ENCODE measurements around the gene CRYBA2.

CRYBA2 gene

GRCh38 chr2:218958276-218958675 is 34.9 kb downstream of the CRYBA2 start:
- no peaks in the 10 kb centered on the region for H3K36me3 ChIP-seq (replicated peaks)
- H3K27me3 ChIP-seq (replicated peaks) = peaks cover 50% of the 10 kb centered on the region
- in situ Hi-C loops (cut with HindIII; ENCODE audit: low pct_ligation_motif_present, low sequenced_read_pairs) = no loop called here
- no peak overlapping the region for H3K27ac ChIP-seq
- no peak for DNase-seq
- no peak overlapping the region for H3K4me3 ChIP-seq (ENCODE audit: low read depth, low read length)
- TF ChIP-seq CTCF (IDR thresholded peaks at IDR 0.05; ENCODE audit: low read depth, low read length, missing control alignments) = no peak

- no peak for DNase-seq
- Histone ChIP-seq H3K36me3 (replicated peaks) (no peaks in the 10 kb centered on the region), H3K27me3 (replicated peaks) (peaks cover 46% of the 10 kb centered on the region), H3K4me3 (ENCODE audit: low read depth, low read length) (no peak overlapping the region), H3K27ac (no peak overlapping the region)
- no peak for TF ChIP-seq CTCF (IDR thresholded peaks at IDR 0.05; ENCODE audit: low read depth, low read length, missing control alignments)
- in situ Hi-C loops (cut with HindIII; ENCODE audit: low pct_ligation_motif_present, low sequenced_read_pairs) = no loop called here
Measured at GRCh38 chr2:218957671-218958070, 35.6 kb downstream of the CRYBA2 start.

GRCh38 chr2:218956039-218956438 is 37.2 kb downstream of the CRYBA2 start:
- Histone ChIP-seq H3K36me3 (replicated peaks) (no peaks in the 10 kb centered on the region), H3K27me3 (replicated peaks) (peaks cover 36% of the 10 kb centered on the region), H3K27ac (no peak overlapping the region), H3K4me3 (ENCODE audit: low read depth, low read length) (no peak overlapping the region)
- TF ChIP-seq CTCF (IDR thresholded peaks at IDR 0.05; ENCODE audit: low read depth, low read length, missing control alignments) = no peak
- no peak for DNase-seq
- in situ Hi-C loops (cut with HindIII; ENCODE audit: low pct_ligation_motif_present, low sequenced_read_pairs) = no loop called here

- Histone ChIP-seq H3K4me3 (ENCODE audit: low read depth, low read length) (no peak overlapping the region), H3K36me3 (replicated peaks) (no peaks in the 10 kb centered on the region), H3K27ac (no peak overlapping the region), H3K27me3 (replicated peaks) (peaks cover 23% of the 10 kb centered on the region)
- TF ChIP-seq CTCF (IDR thresholded peaks at IDR 0.05; ENCODE audit: low read depth, low read length, missing control alignments) = no peak
- no peak for DNase-seq
- in situ Hi-C loops (cut with HindIII; ENCODE audit: low pct_ligation_motif_present, low sequenced_read_pairs) = no loop called here
Measured at GRCh38 chr2:218954541-218955300, 38.5 kb downstream of the CRYBA2 start.

GRCh38 chr2:218953366-218953954 is 39.8 kb downstream of the CRYBA2 start:
- Histone ChIP-seq H3K4me3 (ENCODE audit: low read depth, low read length) (no peak overlapping the region), H3K27me3 (replicated peaks) (peaks cover 12% of the 10 kb centered on the region), H3K27ac (no peak overlapping the region), H3K36me3 (replicated peaks) (no peaks in the 10 kb centered on the region)
- DNase-seq = no peak
- peak; percentile 30 for TF ChIP-seq CTCF (IDR thresholded peaks at IDR 0.05; ENCODE audit: low read depth, low read length, missing control alignments)
- in situ Hi-C loops (cut with HindIII; ENCODE audit: low pct_ligation_motif_present, low sequenced_read_pairs) = no loop called here
